Measurements from ENCODE around the gene SETD7. TPM values are rescaled to one million over a fixed set of nuclear protein-coding genes. Genes with fewer than 3 reads are reported as not detected.

Gene SETD7
- total and polyA plus RNA-seq, 2 of the 8 experiments (the other 6 are each of a cell fraction or from before 2014, with no cell fraction given) = 1.5 to 4.6 TPM

- no peak overlapping the region for H3K4me3 ChIP-seq (ENCODE audit: extremely low read depth in 1 of 4, insufficient read depth in 2 of 4, low read depth in 3 of 4, low read length in 4 of 4)
- no peaks in the 10 kb centered on the region for H3K36me3 ChIP-seq (ENCODE audit: control insufficient read depth in 2 of 4, insufficient read depth in 4 of 4, low read length in 3 of 4)
- H3K79me1 ChIP-seq (ENCODE audit: low read depth, low read length) = no peaks in the 10 kb centered on the region
- H3K18ac ChIP-seq (ENCODE audit: extremely low read depth, low read length) = no peak overlapping the region
- H2BK12ac ChIP-seq (ENCODE audit: low read depth, low read length) = no peak overlapping the region
- H2BK5ac ChIP-seq (ENCODE audit: low read depth, low read length) = no peak overlapping the region
- H4K91ac ChIP-seq (replicated peaks; ENCODE audit: insufficient read length, low read length) = no peak overlapping the region
- no peak for DNase-seq (ENCODE audit: low read depth in 1 of 2, low spot score in 2 of 2)
- no peak overlapping the region for H3K14ac ChIP-seq (ENCODE audit: insufficient read length)
- no peaks in the 10 kb centered on the region for H3K9me3 ChIP-seq (ENCODE audit: insufficient read depth in 2 of 2, low read depth in 1 of 2, low read length in 1 of 2)
- H3K27ac ChIP-seq (ENCODE audit: low read depth, low read length) = no peak overlapping the region
- H3K79me2 ChIP-seq (ENCODE audit: control insufficient read depth in 1 of 2, insufficient read depth in 2 of 2, low read length in 2 of 2) = no peaks in the 10 kb centered on the region
- no peaks in the 10 kb centered on the region for H3K23me2 ChIP-seq (ENCODE audit: low read depth, low read length)
- H4K20me1 ChIP-seq (replicated peaks in 1 of 2; ENCODE audit: control insufficient read depth in 1 of 2, insufficient read depth in 2 of 2, low read length in 2 of 2) = no peaks in the 10 kb centered on the region
- no peak overlapping the region for H3K4me2 ChIP-seq (ENCODE audit: insufficient read depth in 1 of 2, low read depth in 2 of 2, low read length in 2 of 2)
- WGBS, 2 experiments (ENCODE audit: extremely low coverage in 1 of 2, insufficient coverage in 1 of 2, insufficient read length in 1 of 2, insufficient replicate concordance in 2 of 2, low coverage in 1 of 2, low lambda C conversion rate in 2 of 2, missing lambda C conversion rate in 1 of 2) = 90% methylated on average over 3 of the region's 3 CpGs; no CpG with 5 or more reads in 1 of the 2 experiments
- H4K5ac ChIP-seq (ENCODE audit: insufficient read length, low read depth, low read length) = no peak overlapping the region
- no peaks in the 10 kb centered on the region for H3K4me1 ChIP-seq (replicated peaks in 1 of 4; ENCODE audit: control insufficient read depth in 3 of 4, insufficient read depth in 4 of 4, low read length in 3 of 4)
- POLR2A ChIA-PET (ENCODE audit: partially characterized antibody) = interaction anchor here (0.6 kb wide), 1 partner anchor 10 kb away, joined by 3 read pairs; no protein-coding TSS in a partner anchor
- no peak overlapping the region for H4K8ac ChIP-seq (ENCODE audit: extremely low read depth, insufficient read depth, low read length)
- no peak overlapping the region for H3K56ac ChIP-seq (replicated peaks; ENCODE audit: insufficient read length, low read depth, low read length)
- H3K9ac ChIP-seq (replicated peaks in 1 of 4; ENCODE audit: extremely low read depth in 1 of 4, low read depth in 3 of 4, low read length in 3 of 4) = no peak overlapping the region
- no peak overlapping the region for H2BK120ac ChIP-seq (replicated peaks; ENCODE audit: low read depth, low read length)
- no peaks in the 10 kb centered on the region for H3K27me3 ChIP-seq (replicated peaks in 1 of 4; ENCODE audit: control insufficient read depth in 3 of 4, extremely low read depth in 1 of 4, insufficient read depth in 3 of 4, low read length in 3 of 4)
- no peak overlapping the region for H3K4ac ChIP-seq (replicated peaks; ENCODE audit: insufficient read length, low read depth, low read length)
- no peak overlapping the region for H2BK20ac ChIP-seq (ENCODE audit: low read length)
- FAIRE-seq = no peak
- no peak for TF ChIP-seq SIX5 (IDR thresholded peaks at IDR 0.05; ENCODE audit: low read depth, low read length)
- TF ChIP-seq CEBPB (IDR thresholded peaks at IDR 0.05; ENCODE audit: low read depth, low read length) = no peak
- TF ChIP-seq EGR1 (IDR thresholded peaks at IDR 0.05; ENCODE audit: borderline replicate concordance, low read depth, low read length) = no peak
- TF ChIP-seq CHD1 (IDR thresholded peaks at IDR 0.05; ENCODE audit: low read depth, low read length) = no peak
- TF ChIP-seq SP4 (IDR thresholded peaks at IDR 0.05; ENCODE audit: low read length) = no peak
- H3K23ac ChIP-seq (ENCODE audit: insufficient read length) = no peak overlapping the region
- no peak overlapping the region for H2AFZ ChIP-seq (ENCODE audit: low read length)
- no peak overlapping the region for H2AK5ac ChIP-seq (ENCODE audit: low read depth, low read length)
- CTCF ChIA-PET (ENCODE audit: partially characterized antibody) = interaction anchor here (1.6 to 3.6 kb wide), 3 partner anchors 10 to 48 kb away, joined by 3 to 22 read pairs (median 7); no protein-coding TSS in a partner anchor
- H2BK15ac ChIP-seq (ENCODE audit: low read length) = no peak overlapping the region
These were observed 73.0 kb downstream of the SETD7 start for GRCh38 chr4:139483000-139483399.

Measured in H1 (cell line).